Stimulated activated CD4-positive, alpha-beta T cell treated with anti-CD3 and anti-CD28 coated beads, Interleukin-15, amount 100 ng/mL, for 48 hours (primary cell): Measurements from ENCODE around the gene IKZF3.

Experiments
- DNase-seq, 2 donors: peaks; one replicate each; pipeline ENCODE4 v3.0.0-alpha.2; 2020; ENCODE audit warnings: low read depth in 2 of 2

Gene IKZF3

GRCh38 chr17:39816272-39816671 lies 47.8 kb downstream of the IKZF3 start:
- DNase-seq, result no peak

GRCh38 chr17:39814497-39814896 lies 49.6 kb downstream of the IKZF3 start:
- DNase-seq, result no peak

- DNase-seq, result peak; percentile 18 to 26
Observed at GRCh38 chr17:39813631-39814030, 50.5 kb downstream of the IKZF3 start.

- DNase-seq, result no peak
Observed at GRCh38 chr17:39812466-39812865, 51.6 kb downstream of the IKZF3 start.

- DNase-seq, result no peak
Observed at GRCh38 chr17:39810939-39811728, 53.0 kb downstream of the IKZF3 start.

- no peak for DNase-seq
Observed at GRCh38 chr17:39809221-39809620, 54.9 kb downstream of the IKZF3 start.

- no peak for DNase-seq
Observed at GRCh38 chr17:39808409-39808997, 55.6 kb downstream of the IKZF3 start.

- DNase-seq, result no peak
Observed at GRCh38 chr17:39804839-39805238, 59.3 kb downstream of the IKZF3 start.

GRCh38 chr17:39801055-39801454 lies 63.1 kb downstream of the IKZF3 start:
- DNase-seq, result no peak

GRCh38 chr17:39800540-39800939 lies 63.6 kb downstream of the IKZF3 start:
- DNase-seq, result peak; percentile 32 to 44

GRCh38 chr17:39799395-39799794 lies 64.7 kb downstream of the IKZF3 start:
- no peak for DNase-seq

GRCh38 chr17:39794249-39794970 lies 69.7 kb downstream of the IKZF3 start:
- DNase-seq, result no peak

GRCh38 chr17:39793301-39793872 lies 70.7 kb downstream of the IKZF3 start:
- no peak for DNase-seq

- no peak for DNase-seq
Observed at GRCh38 chr17:39792526-39793221, 71.4 kb downstream of the IKZF3 start.

- DNase-seq, result peak in 1 of 2 donors; percentile 47
Observed at GRCh38 chr17:39791111-39791992, 72.8 kb downstream of the IKZF3 start.

GRCh38 chr17:39787743-39788484 lies 76.2 kb downstream of the IKZF3 start:
- no peak for DNase-seq

- no peak for DNase-seq
Observed at GRCh38 chr17:39787041-39787440, 77.1 kb downstream of the IKZF3 start.

- no peak for DNase-seq
Observed at GRCh38 chr17:39782980-39783379, 81.1 kb downstream of the IKZF3 start.

GRCh38 chr17:39782481-39782880 lies 81.6 kb downstream of the IKZF3 start:
- no peak for DNase-seq

GRCh38 chr17:39781861-39782213 lies 82.3 kb downstream of the IKZF3 start:
- no peak for DNase-seq
